ENCODE results near the gene UBR4.

The UBR4 gene

DNA sequence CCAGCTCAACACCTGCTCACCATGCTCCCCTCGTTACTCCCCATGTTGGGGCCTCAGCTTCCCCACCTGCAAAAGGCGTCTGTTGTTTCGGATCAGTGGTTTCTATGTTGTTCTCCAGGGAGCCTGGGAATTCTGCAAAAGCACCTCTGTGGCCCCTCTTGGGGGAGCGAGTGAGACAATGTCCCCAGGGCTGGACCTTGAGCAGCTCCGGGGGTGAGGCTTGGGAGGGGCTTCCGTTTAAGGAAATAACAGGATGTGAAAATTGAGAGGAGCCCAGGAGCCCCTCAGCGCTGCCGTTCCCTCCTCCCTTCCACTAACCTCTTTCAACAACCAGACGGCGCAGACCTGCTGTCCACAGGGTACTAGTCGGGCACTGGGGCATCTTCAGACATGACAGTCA is 155.1 kb downstream of the UBR4 start:
- H3K4me1 ChIP-seq (ENCODE audit: insufficient read depth, low read length) = no peaks in the 10 kb centered on the region
- H3K27ac ChIP-seq (ENCODE audit: low read depth, low read length) = no peak overlapping the region
- no peaks in the 10 kb centered on the region for H3K36me3 ChIP-seq (ENCODE audit: insufficient read depth, low read length)
- H3K9ac ChIP-seq (ENCODE audit: low read length) = no peak overlapping the region
- H3K4me3 ChIP-seq (ENCODE audit: low read depth in 1 of 2, low read length in 2 of 2) = no peak overlapping the region
- no peaks in the 10 kb centered on the region for H3K9me3 ChIP-seq (ENCODE audit: low read length)
- H3K27me3 ChIP-seq (ENCODE audit: control insufficient read depth in 1 of 2, insufficient read depth in 2 of 2, low read length in 2 of 2) = peaks cover 5 to 27% of the 10 kb centered on the region in 2 donors

DNA sequence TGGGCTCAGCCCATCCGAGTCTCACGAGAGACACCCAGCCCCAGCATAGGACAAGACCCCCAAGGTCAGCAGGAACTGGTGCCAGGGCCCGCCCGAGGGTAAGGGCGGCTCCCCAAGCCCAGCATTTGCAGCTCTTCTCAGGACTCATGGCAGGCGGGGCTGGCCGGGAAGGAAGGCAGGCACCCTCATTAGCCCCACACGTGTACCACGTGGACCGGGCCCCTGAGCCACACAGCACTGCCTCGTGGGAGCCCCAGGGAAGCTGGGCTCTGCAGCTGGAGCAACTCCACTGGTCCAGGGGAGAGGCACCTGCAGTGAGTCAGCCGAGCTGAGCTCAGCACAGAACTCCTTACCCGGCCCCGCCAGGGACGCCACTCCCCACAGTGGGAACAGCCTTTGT is 155.8 kb downstream of the UBR4 start:
- no peaks in the 10 kb centered on the region for H3K9me3 ChIP-seq (ENCODE audit: low read length)
- H3K27me3 ChIP-seq (ENCODE audit: control insufficient read depth in 1 of 2, insufficient read depth in 2 of 2, low read length in 2 of 2) = peaks cover 5 to 24% of the 10 kb centered on the region in 2 donors
- H3K27ac ChIP-seq (ENCODE audit: low read depth, low read length) = no peak overlapping the region
- H3K9ac ChIP-seq (ENCODE audit: low read length) = no peak overlapping the region
- H3K36me3 ChIP-seq (ENCODE audit: insufficient read depth, low read length) = no peaks in the 10 kb centered on the region
- H3K4me1 ChIP-seq (ENCODE audit: insufficient read depth, low read length) = no peaks in the 10 kb centered on the region
- H3K4me3 ChIP-seq (ENCODE audit: low read depth in 1 of 2, low read length in 2 of 2) = no peak overlapping the region

DNA sequence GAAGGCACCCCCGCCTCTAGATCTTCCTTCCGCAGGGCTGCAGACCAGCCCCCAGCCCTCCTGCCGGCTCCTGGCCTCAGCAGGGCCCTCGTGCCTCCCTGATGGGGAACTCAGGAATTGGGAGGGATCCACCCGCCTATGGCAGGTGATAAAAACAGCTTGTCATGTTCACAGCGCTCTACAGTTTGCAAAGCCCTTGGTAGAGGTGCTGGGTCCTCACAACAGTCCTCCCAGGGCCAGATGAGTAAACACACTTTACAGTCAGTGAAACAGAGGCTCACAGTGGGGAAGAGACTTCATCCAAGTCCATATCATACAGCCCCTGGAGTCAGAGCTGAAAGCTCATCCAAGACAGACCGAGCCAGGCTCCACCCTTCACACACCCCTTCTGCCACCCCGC is 156.6 kb downstream of the UBR4 start:
- H3K27me3 ChIP-seq (ENCODE audit: control insufficient read depth in 1 of 2, insufficient read depth in 2 of 2, low read length in 2 of 2) = peaks cover 5 to 22% of the 10 kb centered on the region in 2 donors
- no peak overlapping the region for H3K27ac ChIP-seq (ENCODE audit: low read depth, low read length)
- H3K36me3 ChIP-seq (ENCODE audit: insufficient read depth, low read length) = no peaks in the 10 kb centered on the region
- no peaks in the 10 kb centered on the region for H3K4me1 ChIP-seq (ENCODE audit: insufficient read depth, low read length)
- H3K9me3 ChIP-seq (ENCODE audit: low read length) = no peaks in the 10 kb centered on the region
- no peak overlapping the region for H3K9ac ChIP-seq (ENCODE audit: low read length)
- no peak overlapping the region for H3K4me3 ChIP-seq (ENCODE audit: low read depth in 1 of 2, low read length in 2 of 2)

DNA sequence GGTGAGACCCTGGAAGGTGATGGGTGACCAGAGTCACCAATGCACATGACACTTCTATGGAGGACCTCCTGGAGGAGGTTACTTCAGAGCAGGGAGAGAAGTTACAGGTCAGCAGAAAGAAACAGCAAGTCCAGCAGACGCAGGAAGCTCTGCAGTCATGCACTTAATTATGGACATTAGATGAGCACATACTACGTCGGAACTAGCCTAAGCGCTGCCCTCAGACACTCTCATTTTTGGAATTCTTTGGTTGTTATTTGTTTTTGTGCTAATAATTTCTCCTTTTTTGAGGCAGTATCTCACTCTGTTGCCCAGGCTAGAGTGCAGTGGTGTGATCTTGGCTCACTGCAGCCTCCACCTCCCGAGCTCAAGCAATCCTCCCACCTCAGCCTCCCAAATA is 160.3 kb downstream of the UBR4 start:
- H3K4me3 ChIP-seq (ENCODE audit: low read depth in 1 of 2, low read length in 2 of 2) = no peak overlapping the region
- no peaks in the 10 kb centered on the region for H3K9me3 ChIP-seq (ENCODE audit: low read length)

DNA sequence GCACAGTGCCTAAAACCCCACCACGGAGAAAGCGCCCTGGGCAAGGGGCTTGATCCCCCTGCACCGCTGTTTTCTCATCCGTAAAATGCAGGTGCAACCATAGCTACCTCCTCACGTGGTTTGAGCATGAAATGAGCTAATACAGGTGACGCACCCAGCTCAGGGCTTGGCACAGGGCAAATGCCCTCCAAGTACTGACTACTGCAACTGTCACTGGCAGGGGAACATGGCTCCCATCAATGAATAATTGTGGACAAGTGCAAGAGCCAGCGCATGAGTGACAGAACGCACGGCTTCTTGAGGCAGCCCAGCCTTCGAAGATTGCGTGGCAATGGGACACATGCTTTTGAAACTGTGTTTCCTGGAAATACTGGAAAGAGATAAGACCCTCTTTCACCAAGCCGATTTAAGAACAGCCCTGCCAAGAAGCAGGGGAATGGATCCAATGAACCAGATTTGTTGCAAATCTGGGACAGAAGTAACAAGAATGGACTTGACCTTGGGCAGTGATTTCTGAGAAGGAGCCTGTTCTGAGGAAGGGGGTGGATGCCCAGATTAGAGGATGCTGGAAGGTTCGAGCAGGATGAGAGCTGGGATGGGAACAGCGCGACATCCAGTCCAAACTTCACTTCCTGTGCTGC is 160.8 kb downstream of the UBR4 start:
- Histone ChIP-seq H3K36me3 (ENCODE audit: insufficient read depth, low read length) (no peaks in the 10 kb centered on the region), H3K9me3 (ENCODE audit: low read length) (no peaks in the 10 kb centered on the region), H3K27me3 (ENCODE audit: control insufficient read depth in 1 of 2, insufficient read depth in 2 of 2, low read length in 2 of 2) (peaks cover 5 to 12% of the 10 kb centered on the region in 2 donors)

More for the DNA sequence above, 160.3 kb downstream of the UBR4 start:
- Histone ChIP-seq H3K36me3 (ENCODE audit: insufficient read depth, low read length) (no peaks in the 10 kb centered on the region), H3K27me3 (ENCODE audit: control insufficient read depth in 1 of 2, insufficient read depth in 2 of 2, low read length in 2 of 2) (peaks cover 5 to 12% of the 10 kb centered on the region in 2 donors), H3K9ac (ENCODE audit: low read length) (no peak overlapping the region), H3K4me1 (ENCODE audit: insufficient read depth, low read length) (no peaks in the 10 kb centered on the region), H3K27ac (ENCODE audit: low read depth, low read length) (no peak overlapping the region)

DNA sequence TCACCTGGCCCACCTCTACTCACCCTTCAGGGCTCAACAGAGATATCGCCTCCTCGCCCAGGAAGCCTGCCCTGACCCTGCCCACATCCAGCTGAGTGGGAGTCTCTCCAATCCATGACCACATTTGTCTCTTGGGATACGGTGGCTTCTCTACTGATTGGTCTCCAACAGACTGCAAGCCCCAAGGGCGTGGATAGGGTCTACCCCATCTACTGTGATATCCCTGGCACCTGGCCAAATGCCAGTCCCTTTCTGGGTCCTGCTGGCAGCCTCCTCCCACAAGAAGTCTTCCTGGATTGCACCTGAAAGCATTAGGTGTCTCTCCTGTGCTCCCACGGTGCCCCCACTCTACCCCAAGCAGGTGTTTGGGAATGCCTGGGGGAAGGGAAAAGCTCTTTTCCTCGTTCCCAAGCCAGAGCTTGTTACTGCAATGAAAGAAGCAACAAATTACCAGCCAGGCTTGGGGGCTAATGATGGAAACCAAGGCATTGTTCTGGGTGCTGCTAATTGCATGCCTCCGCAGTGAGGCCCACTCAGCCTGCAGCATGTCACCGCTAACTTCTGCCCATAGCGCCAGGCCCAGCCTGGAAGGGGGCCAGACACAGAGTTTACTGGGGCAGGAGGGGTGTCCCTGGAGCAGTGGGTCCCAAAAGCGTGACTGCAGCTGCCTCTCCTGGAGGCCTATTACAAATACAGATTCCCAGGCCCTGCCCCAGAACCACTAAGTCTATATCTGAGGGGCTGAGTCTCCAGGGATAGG is 162.9 kb downstream of the UBR4 start:
- H3K4me3 ChIP-seq (ENCODE audit: low read depth in 1 of 2, low read length in 2 of 2) = no peak overlapping the region
- H3K27ac ChIP-seq (ENCODE audit: low read depth, low read length) = no peak overlapping the region
- no peaks in the 10 kb centered on the region for H3K4me1 ChIP-seq (ENCODE audit: insufficient read depth, low read length)
- H3K27me3 ChIP-seq (ENCODE audit: control insufficient read depth in 1 of 2, insufficient read depth in 2 of 2, low read length in 2 of 2) = peaks cover 0 to 23% of the 10 kb centered on the region in 2 donors
- H3K9ac ChIP-seq (ENCODE audit: low read length) = no peak overlapping the region
- H3K9me3 ChIP-seq (ENCODE audit: low read length) = no peaks in the 10 kb centered on the region
- no peaks in the 10 kb centered on the region for H3K36me3 ChIP-seq (ENCODE audit: insufficient read depth, low read length)

More for the DNA sequence above, 160.8 kb downstream of the UBR4 start:
- no peak overlapping the region for H3K4me3 ChIP-seq (ENCODE audit: low read depth in 1 of 2, low read length in 2 of 2)
- H3K9ac ChIP-seq (ENCODE audit: low read length) = no peak overlapping the region
- no peak overlapping the region for H3K27ac ChIP-seq (ENCODE audit: low read depth, low read length)
- no peaks in the 10 kb centered on the region for H3K4me1 ChIP-seq (ENCODE audit: insufficient read depth, low read length)

DNA sequence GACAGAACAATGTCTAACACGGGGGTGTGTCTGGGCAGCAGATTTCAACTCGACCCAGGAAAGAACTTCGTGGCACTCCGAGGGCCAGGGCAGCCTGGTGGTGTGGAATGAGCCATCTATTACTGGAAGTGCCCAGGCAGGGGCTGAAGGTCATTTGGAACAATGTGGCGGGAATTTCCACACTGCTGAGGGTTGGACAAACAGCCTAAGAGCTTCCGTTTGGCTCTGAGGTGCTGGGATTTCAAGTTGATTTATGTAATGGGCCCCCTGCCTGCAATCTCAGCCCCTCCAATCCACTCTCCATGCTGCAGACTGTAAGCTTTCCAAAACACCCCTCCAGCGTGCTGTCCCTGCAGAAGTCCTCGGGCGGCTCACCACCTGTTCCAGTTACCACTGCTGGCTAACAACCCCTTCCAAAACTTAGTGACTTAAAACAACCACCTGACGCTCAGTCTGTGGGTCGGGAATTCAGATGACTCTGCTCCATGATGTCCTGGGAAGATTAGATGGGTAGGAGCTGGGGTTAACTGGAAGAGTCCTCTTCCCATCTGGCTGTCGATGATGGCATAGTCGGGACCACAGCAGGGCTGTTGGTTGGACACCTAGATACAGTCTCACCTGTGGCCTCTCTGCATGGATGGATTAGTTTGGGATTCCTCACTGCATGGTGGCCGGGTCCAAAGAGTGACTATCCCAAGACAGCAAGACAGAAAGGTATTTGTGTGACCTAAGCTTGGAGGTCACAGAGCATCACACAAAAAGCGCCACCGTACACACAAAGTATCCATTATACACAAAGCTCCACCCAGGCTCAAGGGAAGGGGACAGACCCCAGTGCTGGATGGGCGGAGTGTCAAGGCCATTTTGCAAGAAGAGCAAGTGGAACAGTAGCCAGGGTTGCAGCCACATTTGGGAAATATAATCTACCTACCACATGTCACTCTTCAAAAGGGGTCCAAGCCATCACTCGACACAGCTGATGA is 163.9 kb downstream of the UBR4 start:
- H3K27me3 ChIP-seq (ENCODE audit: control insufficient read depth in 1 of 2, insufficient read depth in 2 of 2, low read length in 2 of 2) = peaks cover 0 to 23% of the 10 kb centered on the region in 2 donors
- no peak overlapping the region for H3K4me3 ChIP-seq (ENCODE audit: low read depth in 1 of 2, low read length in 2 of 2)
- H3K9me3 ChIP-seq (ENCODE audit: low read length) = no peaks in the 10 kb centered on the region
- H3K27ac ChIP-seq (ENCODE audit: low read depth, low read length) = no peak overlapping the region
- H3K9ac ChIP-seq (ENCODE audit: low read length) = no peak overlapping the region
- H3K4me1 ChIP-seq (ENCODE audit: insufficient read depth, low read length) = no peaks in the 10 kb centered on the region
- no peaks in the 10 kb centered on the region for H3K36me3 ChIP-seq (ENCODE audit: insufficient read depth, low read length)

DNA sequence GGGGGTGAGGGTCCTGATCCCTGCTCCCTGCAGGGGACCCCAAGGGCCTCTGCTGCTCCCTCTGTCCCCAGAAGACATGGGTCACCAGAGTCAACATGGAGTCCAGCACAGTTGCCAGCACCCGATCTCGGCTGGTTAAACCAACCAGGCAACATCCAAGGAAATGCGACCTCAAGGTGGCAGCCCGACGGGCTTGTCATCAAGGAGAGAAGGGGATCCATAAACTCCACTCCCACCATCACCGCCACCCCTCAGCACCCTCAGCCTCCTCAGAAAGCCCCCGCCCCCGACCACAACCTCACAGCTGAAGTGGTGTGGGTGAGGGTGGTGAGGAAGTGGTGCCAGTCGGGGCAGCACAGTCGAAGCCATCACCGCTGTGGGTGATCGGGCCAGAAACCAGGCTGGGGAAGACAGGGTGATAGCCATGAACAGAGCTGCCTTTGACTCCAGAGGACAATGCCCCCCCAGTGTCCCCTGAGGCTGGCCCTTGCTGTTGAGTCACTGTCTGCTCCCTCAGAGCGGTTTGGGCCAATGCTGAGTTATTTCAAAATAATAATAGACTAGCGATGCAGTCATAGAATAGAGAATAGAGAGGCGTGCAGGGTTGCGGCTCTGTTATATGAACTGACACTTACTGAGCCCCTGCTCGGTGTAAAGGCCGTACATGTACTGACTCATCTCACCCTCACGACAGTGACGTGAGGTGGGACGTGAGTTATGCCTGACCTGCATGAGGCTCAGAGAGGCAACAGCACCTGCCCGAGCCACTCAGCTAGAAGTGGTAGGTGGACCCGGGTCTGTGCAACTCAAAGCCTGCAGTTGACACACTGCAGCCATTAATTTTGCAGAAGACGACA is 164.9 kb downstream of the UBR4 start:
- peaks cover 0 to 23% of the 10 kb centered on the region in 2 donors for H3K27me3 ChIP-seq (ENCODE audit: control insufficient read depth in 1 of 2, insufficient read depth in 2 of 2, low read length in 2 of 2)

DNA sequence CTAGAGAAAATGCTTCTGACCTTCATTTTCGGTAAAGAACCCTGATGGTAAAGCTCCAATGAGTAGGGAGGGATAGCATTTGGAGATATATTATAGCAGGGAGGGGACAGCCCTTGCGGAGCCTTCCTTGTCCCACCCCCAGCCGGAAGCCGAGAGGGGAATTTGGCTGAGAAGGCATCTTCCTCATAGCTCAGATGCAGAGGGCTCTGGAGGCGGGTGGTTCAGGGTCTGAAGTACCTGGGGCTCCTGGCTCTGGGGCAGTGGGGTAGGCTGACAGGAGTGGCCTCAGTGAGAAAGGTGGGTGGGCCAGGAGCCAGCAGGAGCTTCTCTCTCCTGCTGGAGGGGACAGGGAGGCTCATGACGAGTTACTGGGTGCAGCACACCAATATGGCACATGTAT is 165.6 kb downstream of the UBR4 start:
- Histone ChIP-seq H3K36me3 (ENCODE audit: insufficient read depth, low read length) (no peaks in the 10 kb centered on the region), H3K27ac (ENCODE audit: low read depth, low read length) (no peak overlapping the region), H3K9me3 (ENCODE audit: low read length) (no peaks in the 10 kb centered on the region), H3K4me3 (ENCODE audit: low read depth in 1 of 2, low read length in 2 of 2) (no peak overlapping the region), H3K4me1 (ENCODE audit: insufficient read depth, low read length) (no peaks in the 10 kb centered on the region), H3K9ac (ENCODE audit: low read length) (no peak overlapping the region), H3K27me3 (ENCODE audit: control insufficient read depth in 1 of 2, insufficient read depth in 2 of 2, low read length in 2 of 2) (peaks cover 0 to 23% of the 10 kb centered on the region in 2 donors)

More for the DNA sequence above, 164.9 kb downstream of the UBR4 start:
- Histone ChIP-seq H3K4me3 (ENCODE audit: low read depth in 1 of 2, low read length in 2 of 2) (no peak overlapping the region), H3K36me3 (ENCODE audit: insufficient read depth, low read length) (no peaks in the 10 kb centered on the region), H3K4me1 (ENCODE audit: insufficient read depth, low read length) (no peaks in the 10 kb centered on the region), H3K27ac (ENCODE audit: low read depth, low read length) (no peak overlapping the region), H3K9ac (ENCODE audit: low read length) (no peak overlapping the region), H3K9me3 (ENCODE audit: low read length) (no peaks in the 10 kb centered on the region)

DNA sequence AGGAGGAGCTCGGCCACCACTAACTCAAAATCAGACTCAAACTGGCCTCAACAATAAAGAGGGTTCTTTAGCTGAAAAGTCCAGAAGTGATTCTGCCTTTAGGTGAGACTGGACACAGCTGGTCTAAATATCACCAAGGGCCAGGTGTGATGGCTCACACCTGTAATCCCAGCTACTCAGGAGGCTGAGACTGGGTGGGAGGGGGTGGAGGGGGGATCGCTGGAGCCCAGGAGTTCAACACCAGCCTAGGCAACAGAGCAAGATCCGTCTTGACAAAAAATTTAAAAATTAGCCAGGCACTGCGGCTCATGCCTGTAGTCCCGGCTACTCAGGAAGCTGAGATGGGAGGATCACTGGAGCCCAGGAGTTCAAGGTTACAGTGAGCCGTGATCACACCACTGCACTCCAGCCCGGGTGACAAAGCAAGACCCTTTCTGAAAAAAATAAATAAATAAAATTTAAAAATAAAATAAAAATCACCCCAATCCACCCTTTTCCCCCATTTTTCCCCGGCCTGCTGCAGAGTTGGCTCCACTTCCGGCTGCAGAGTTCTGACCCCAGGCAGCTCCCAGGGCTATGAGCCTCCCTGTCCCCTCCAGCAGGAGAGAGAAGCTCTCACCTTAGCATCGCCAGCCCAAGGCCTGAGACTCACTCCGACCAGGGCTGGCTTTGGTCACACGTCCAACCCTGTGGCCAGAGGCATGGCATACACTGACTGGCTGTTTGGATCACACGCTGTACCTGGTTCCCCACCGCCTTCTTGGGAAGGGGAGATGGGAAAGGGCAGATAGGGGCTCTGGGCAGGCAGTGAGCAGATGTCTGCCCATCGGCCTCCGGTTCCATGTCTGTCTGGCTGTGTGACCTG is 166.3 kb downstream of the UBR4 start:
- H3K4me1 ChIP-seq (ENCODE audit: insufficient read depth, low read length) = no peaks in the 10 kb centered on the region
- no peak overlapping the region for H3K4me3 ChIP-seq (ENCODE audit: low read depth in 1 of 2, low read length in 2 of 2)
- H3K9me3 ChIP-seq (ENCODE audit: low read length) = no peaks in the 10 kb centered on the region
- no peaks in the 10 kb centered on the region for H3K36me3 ChIP-seq (ENCODE audit: insufficient read depth, low read length)
- H3K9ac ChIP-seq (ENCODE audit: low read length) = no peak overlapping the region
- peaks cover 0 to 23% of the 10 kb centered on the region in 2 donors for H3K27me3 ChIP-seq (ENCODE audit: control insufficient read depth in 1 of 2, insufficient read depth in 2 of 2, low read length in 2 of 2)
- no peak overlapping the region for H3K27ac ChIP-seq (ENCODE audit: low read depth, low read length)

Data from muscle layer of colon (tissue), 2 donors.